Measurements from ENCODE around the gene ADPRHL1. TPM values are rescaled to one million over a fixed set of nuclear protein-coding genes. Genes with fewer than 3 reads are reported as not detected.

The ADPRHL1 gene
- total and polyA plus RNA-seq, 7 donors, result 186 to 776 (median 294) TPM

DNA sequence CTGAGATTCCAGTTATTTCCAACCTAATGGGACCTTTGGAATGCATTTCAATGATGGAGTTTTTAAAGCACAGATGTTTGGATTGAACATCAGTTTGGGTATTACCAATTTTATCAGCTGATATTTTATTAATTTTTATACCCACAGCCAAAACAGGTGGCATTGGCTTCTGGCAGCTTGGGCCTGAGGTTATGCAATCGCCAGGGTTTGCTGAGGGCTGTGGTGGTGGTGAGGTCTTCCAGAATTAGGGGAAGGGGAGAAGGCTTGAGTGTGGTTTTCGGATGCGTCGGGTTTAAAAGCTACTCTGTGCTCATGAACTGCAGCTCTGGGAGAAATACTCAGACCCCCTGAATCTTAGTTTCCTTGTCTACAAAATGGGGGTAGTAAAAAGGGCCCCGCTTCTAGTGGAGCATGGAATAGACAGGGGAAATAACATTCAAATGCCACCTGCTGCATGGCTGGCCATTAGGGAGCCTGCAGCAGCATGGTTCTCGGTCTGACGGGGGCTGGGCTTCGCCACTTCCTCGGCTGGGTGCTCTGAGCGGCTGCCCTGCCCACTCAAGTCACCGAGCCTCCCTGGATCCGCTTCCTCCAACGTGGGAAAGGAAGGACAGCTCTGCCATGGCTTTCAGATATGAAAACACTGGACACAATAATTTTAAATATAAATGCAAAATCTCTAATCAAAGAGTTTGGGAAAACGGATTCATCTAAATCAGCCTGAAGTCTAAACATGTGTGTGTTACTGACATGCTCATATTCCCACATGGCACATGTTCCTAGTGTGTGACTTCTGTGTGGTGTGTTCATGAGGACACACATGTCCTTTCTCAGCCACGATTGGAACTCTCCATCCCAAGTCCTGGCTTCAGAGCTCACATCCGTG is 35.2 kb downstream of the ADPRHL1 start:
- no peak for ATAC-seq
- WGBS, 3 donors, result 56 to 69% (median 56%) methylated on average over 16 of the region's 16 CpGs
- H3K9me3 ChIP-seq, result no peaks in the 10 kb centered on the region
- intact Hi-C loops (cut with DNase I), result loop anchor here in 1 of 2 donors (5.0 kb wide), 1 partner anchor 34 kb away; the partner anchor contains the start of gene ADPRHL1
- no peak overlapping the region for H3K4me3 ChIP-seq
- DNase-seq, result no peak
- H3K36me3 ChIP-seq (ENCODE audit: insufficient read depth in 1 of 2, low read depth in 1 of 2), result peaks cover 0 to 26% of the 10 kb centered on the region in 2 donors
- no peaks in the 10 kb centered on the region for H3K27me3 ChIP-seq (ENCODE audit: insufficient read depth in 3 of 3, low read length in 2 of 3)
- peaks cover 22% of the 10 kb centered on the region for H3K4me1 ChIP-seq
- TF ChIP-seq, protein P1, sequence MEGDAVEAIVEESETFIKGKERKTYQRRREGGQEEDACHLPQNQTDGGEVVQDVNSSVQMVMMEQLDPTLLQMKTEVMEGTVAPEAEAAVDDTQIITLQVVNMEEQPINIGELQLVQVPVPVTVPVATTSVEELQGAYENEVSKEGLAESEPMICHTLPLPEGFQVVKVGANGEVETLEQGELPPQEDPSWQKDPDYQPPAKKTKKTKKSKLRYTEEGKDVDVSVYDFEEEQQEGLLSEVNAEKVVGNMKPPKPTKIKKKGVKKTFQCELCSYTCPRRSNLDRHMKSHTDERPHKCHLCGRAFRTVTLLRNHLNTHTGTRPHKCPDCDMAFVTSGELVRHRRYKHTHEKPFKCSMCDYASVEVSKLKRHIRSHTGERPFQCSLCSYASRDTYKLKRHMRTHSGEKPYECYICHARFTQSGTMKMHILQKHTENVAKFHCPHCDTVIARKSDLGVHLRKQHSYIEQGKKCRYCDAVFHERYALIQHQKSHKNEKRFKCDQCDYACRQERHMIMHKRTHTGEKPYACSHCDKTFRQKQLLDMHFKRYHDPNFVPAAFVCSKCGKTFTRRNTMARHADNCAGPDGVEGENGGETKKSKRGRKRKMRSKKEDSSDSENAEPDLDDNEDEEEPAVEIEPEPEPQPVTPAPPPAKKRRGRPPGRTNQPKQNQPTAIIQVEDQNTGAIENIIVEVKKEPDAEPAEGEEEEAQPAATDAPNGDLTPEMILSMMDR (IDR thresholded peaks at IDR 0.05), result no peak
- peak overlapping the region; percentile 93 for H3K27ac ChIP-seq

DNA sequence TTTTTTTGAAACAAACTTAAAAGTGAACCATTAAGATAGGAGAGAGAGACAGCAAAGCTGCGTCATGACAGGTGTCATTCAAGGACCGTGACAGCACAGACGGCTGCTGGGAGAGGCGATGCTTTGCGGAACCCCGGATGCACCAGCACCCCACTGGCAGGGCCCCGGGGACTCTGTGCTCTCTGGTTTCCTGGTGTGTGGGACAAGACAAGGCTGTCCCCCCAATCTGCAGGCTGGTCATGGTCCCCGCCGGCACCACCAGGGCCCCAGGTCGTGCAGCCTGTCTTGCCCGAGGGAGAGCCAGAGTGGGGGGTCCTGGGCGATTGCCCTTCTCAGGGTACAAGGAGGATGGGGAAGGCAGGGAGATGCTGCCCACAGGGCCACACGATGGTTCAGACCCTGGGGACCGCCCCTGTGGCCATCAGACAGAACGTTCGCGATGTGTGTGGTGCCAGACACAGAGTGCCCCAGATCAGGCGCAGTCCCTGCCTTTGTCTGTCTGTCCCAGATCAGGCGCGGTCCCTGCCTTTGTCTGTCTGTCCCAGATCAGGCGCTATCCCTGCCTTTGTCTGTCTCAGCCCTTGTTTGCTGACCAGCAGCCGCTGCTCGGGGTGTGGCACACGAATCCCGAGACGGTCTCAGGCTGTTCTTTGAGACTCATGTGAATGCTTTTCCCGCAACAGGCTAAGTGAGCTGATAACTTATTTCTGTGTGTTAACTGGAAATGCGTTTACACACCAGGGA is 36.1 kb downstream of the ADPRHL1 start:
- intact Hi-C loops (cut with DNase I), result loop anchor here in 1 of 2 donors (5.0 kb wide), 1 partner anchor 35 kb away; the partner anchor contains the start of gene ADPRHL1
- Histone ChIP-seq H3K4me1 (peaks cover 23% of the 10 kb centered on the region), H3K36me3 (ENCODE audit: insufficient read depth in 1 of 2, low read depth in 1 of 2) (peaks cover 0 to 17% of the 10 kb centered on the region in 2 donors), H3K27ac (peak overlapping the region; percentile 93), H3K9me3 (no peaks in the 10 kb centered on the region), H3K4me3 (no peak overlapping the region), H3K27me3 (ENCODE audit: insufficient read depth in 3 of 3, low read length in 2 of 3) (no peaks in the 10 kb centered on the region)
- DNase-seq (no peak), ATAC-seq (no peak)
- 61 to 71% (median 64%) methylated on average over 28 of the region's 28 CpGs for WGBS, 3 donors
- TF ChIP-seq, protein P1 (IDR thresholded peaks at IDR 0.05), result no peak

GRCh38 chr13:113415825-113416224 is 37.5 kb downstream of the ADPRHL1 start:
- no peaks in the 10 kb centered on the region for H3K9me3 ChIP-seq
- 76 to 82% (median 82%) methylated on average over 8 of the region's 8 CpGs for WGBS, 3 donors
- peaks cover 30% of the 10 kb centered on the region for H3K4me1 ChIP-seq
- peak overlapping the region; percentile 93 for H3K27ac ChIP-seq
- no peak overlapping the region for H3K4me3 ChIP-seq
- H3K36me3 ChIP-seq (ENCODE audit: insufficient read depth in 1 of 2, low read depth in 1 of 2), result peaks cover 0 to 15% of the 10 kb centered on the region in 2 donors
- TF ChIP-seq, protein P1 (IDR thresholded peaks at IDR 0.05), result no peak
- DNase-seq (no peak), ATAC-seq (no peak)
- H3K27me3 ChIP-seq (ENCODE audit: insufficient read depth in 3 of 3, low read length in 2 of 3), result no peaks in the 10 kb centered on the region
- intact Hi-C loops (cut with DNase I), result loop anchor here in 1 of 2 donors (5.0 kb wide), 1 partner anchor 36 kb away; the partner anchor contains the start of gene ADPRHL1

DNA sequence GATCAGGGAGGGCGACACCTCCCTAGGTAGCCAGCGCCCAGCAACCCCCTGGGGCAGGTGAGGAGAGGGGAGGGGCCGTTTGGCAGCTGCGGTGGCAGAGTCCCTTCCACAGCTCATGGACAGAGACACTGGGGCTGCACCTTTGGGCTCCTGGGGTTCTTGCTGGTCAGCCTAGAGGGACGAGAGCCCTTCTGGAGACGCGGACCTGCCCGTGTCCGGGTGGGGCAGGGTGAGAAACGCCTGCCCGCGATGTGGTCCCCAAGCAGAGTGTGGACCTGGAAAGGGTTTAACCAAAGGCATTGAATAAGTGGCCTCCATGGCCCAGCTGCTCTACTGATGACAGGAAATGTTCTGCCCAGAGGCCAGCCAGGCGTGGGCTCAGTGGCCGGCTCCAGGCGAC is 38.3 kb downstream of the ADPRHL1 start:
- Histone ChIP-seq H3K36me3 (ENCODE audit: insufficient read depth in 1 of 2, low read depth in 1 of 2) (peaks cover 0 to 8% of the 10 kb centered on the region in 2 donors), H3K9me3 (no peaks in the 10 kb centered on the region), H3K4me3 (no peak overlapping the region), H3K4me1 (peaks cover 30% of the 10 kb centered on the region), H3K27me3 (ENCODE audit: insufficient read depth in 3 of 3, low read length in 2 of 3) (no peaks in the 10 kb centered on the region), H3K27ac (peak overlapping the region; percentile 93)
- intact Hi-C loops (cut with DNase I), result loop anchor here in 1 of 2 donors (5.0 kb wide), 1 partner anchor 37 kb away; the partner anchor contains the start of gene ADPRHL1
- DNase-seq (no peak), ATAC-seq (no peak)
- 92 to 95% (median 93%) methylated on average over 15 of the region's 15 CpGs for WGBS, 3 donors
- TF ChIP-seq, protein P1 (IDR thresholded peaks at IDR 0.05), result no peak

Data from psoas muscle (tissue), 8 donors.